HCT116 (cell line): ENCODE measurements around the gene RXFP1. TPM values are rescaled to one million over a fixed set of nuclear protein-coding genes. Genes with fewer than 3 reads are reported as not detected.

Experiments used
- ATAC-seq: fragments of 200-7000 bp; cut with Tn5 transposase; 2 replicates; pipeline ENCODE4 v1.9.1; 2020; ENCODE audit warnings: mild to moderate bottlenecking, moderate library complexity
- BruUV-seq: library from RNA; stranded (reverse); fragments of 400-500 nt; replicated peaks from 2 replicates; lab custom pipeline; 2021; lab: Mats Ljungman, UMichigan
- CTCF ChIA-PET: fragments of 300-600 bp; sonication (Branson Sonifier 250); formaldehyde crosslinking; loops from one replicate; lab custom pipeline; 2021; ENCODE audit warnings: antibody characterized with exemption; lab: Charles Lee
- POLR2A ChIA-PET: fragments of 300-600, 350-600 bp; sonication (Branson Sonifier 250); formaldehyde crosslinking; loops from one replicate; lab custom pipeline; 2021; ENCODE audit warnings: antibody characterized with exemption; lab: Charles Lee
- RAD21 ChIA-PET, 2 experiments: fragments of 300-600 bp; sonication (Branson Sonifier 250); formaldehyde crosslinking; loops; one replicate each; lab custom pipeline; 2023; ENCODE audit warnings: low total read pairs in 2 of 2; ENCODE audit not compliant: uncharacterized antibody in 2 of 2, unreplicated experiment in 2 of 2, low non-redundant PET in 1 of 2; lab: Charles Lee
- DNase-seq: peaks from one replicate; pipeline ENCODE4 v3.0.0-alpha.2; 2010; ENCODE audit warnings: low read depth, low spot score
- H2AFZ ChIP-seq: fragments of 200-600 bp; shearing (Covaris generic), sonication (generic); 2 replicates; pipeline ENCODE4 v1.6.1; 2017; ENCODE audit warnings: low read depth, mixed run types, mixed read lengths, antibody characterized with exemption, low read length; ENCODE audit not compliant: poor library complexity, severe bottlenecking
- H3K27ac ChIP-seq: 2 replicates; pipeline ENCODE4 v1.5.1; 2012; ENCODE audit warnings: low read depth, low read length
- H3K27me3 ChIP-seq: fragments of 200-600 bp; sonication (generic); 2 replicates; pipeline ENCODE4 v1.6.1; 2016; ENCODE audit warnings: mixed run types, low read length, mixed read lengths; ENCODE audit not compliant: insufficient read depth
- H3K36me3 ChIP-seq, 2 experiments: fragments of 200-500 bp in 1 of 2; fragments of 200-600 bp in 1 of 2; sonication (Bioruptor generic) in 1 of 2; sonication (generic) in 1 of 2; 2 replicates each; pipeline versions ENCODE4 v1.5.1 to v1.6.1; 2014 to 2016; ENCODE audit warnings: low read length in 2 of 2, inconsistent platforms in 1 of 2, mixed read lengths in 1 of 2, mixed run types in 1 of 2; ENCODE audit not compliant: insufficient read depth in 2 of 2, control insufficient read depth in 1 of 2
- H3K4me1 ChIP-seq, 2 experiments: fragments of 200-600 bp in 1 of 2; sonication (generic) in 1 of 2; 2 replicates each; pipeline versions ENCODE4 v1.5.1 to v1.6.1; 2012 to 2017; ENCODE audit warnings: low read length in 2 of 2, inconsistent platforms in 1 of 2, mild to moderate bottlenecking in 1 of 2, mixed read lengths in 1 of 2, mixed run types in 1 of 2, moderate library complexity in 1 of 2; ENCODE audit not compliant: insufficient read depth in 2 of 2, control insufficient read depth in 1 of 2
- H3K4me2 ChIP-seq: fragments of 200-600 bp; sonication (generic); 2 replicates; pipeline ENCODE4 v1.6.1; 2017; ENCODE audit warnings: mixed run types, low read length, mixed read lengths
- H3K4me3 ChIP-seq, 2 experiments: fragments of 200-600 bp in 1 of 2; sonication (generic) in 1 of 2; replicated peaks in 1 of 2; 2 replicates each; pipeline ENCODE4 v1.5.1; 2011 to 2016; ENCODE audit warnings: low read length in 2 of 2, control low read depth in 1 of 2, low read depth in 1 of 2, mild to moderate bottlenecking in 1 of 2, mixed read lengths in 1 of 2, mixed run types in 1 of 2
- H3K79me2 ChIP-seq: fragments of 200-600 bp; sonication (generic); 2 replicates; pipeline ENCODE4 v1.6.1; 2017; ENCODE audit warnings: mild to moderate bottlenecking, mixed run types, low read length, moderate library complexity, mixed read lengths; ENCODE audit not compliant: insufficient read depth
- H3K9ac ChIP-seq: fragments of 200-600 bp; sonication (generic); 2 replicates; pipeline ENCODE4 v1.6.1; 2016; ENCODE audit warnings: low read length, mixed read lengths
- H3K9me2 ChIP-seq: fragments of 200-600 bp; sonication (generic), shearing (Covaris generic); 2 replicates; pipeline ENCODE4 v1.6.1; 2017; ENCODE audit warnings: mixed run types, mild to moderate bottlenecking, moderate library complexity; ENCODE audit not compliant: insufficient read depth
- H3K9me3 ChIP-seq, 2 experiments: fragments of 200-500 bp in 1 of 2; fragments of 200-600 bp in 1 of 2; sonication (Bioruptor generic) in 1 of 2; sonication (generic) in 1 of 2; 2 replicates each; pipeline ENCODE4 v1.6.1; 2014 to 2017; ENCODE audit warnings: low read length in 2 of 2, mixed read lengths in 2 of 2, inconsistent platforms in 1 of 2, low read depth in 1 of 2, mild to moderate bottlenecking in 1 of 2, mixed run types in 1 of 2, moderate library complexity in 1 of 2; ENCODE audit not compliant: control insufficient read depth in 1 of 2, insufficient read depth in 1 of 2
- H4K20me1 ChIP-seq: fragments of 200-600 bp; sonication (generic), shearing (Covaris generic); 2 replicates; pipeline ENCODE4 v1.6.1; 2017; ENCODE audit warnings: mixed run types, mild to moderate bottlenecking, moderate library complexity; ENCODE audit not compliant: insufficient read depth
- CBX3 ChIP-seq: IDR thresholded peaks from 2 replicates; pipeline ENCODE4 v1.6.1; 2012; ENCODE audit warnings: low read depth
- CEBPB ChIP-seq: IDR thresholded peaks from 2 replicates; pipeline ENCODE4 v1.6.1; 2012; ENCODE audit warnings: low read depth
- ELF1 ChIP-seq: IDR thresholded peaks from 2 replicates; pipeline ENCODE4 v1.6.1; 2012; ENCODE audit warnings: low read depth, borderline replicate concordance
- EZH2 ChIP-seq: fragments of 200-600 bp; sonication (generic); IDR thresholded peaks from 2 replicates; pipeline ENCODE4 v1.6.1; 2017; ENCODE audit warnings: antibody characterized with exemption, mixed run types
- FOSL1 ChIP-seq: IDR thresholded peaks from 2 replicates; pipeline ENCODE4 v1.6.1; 2012; ENCODE audit warnings: low read depth
- POLR2AphosphoS5 ChIP-seq: IDR thresholded peaks from 2 replicates; pipeline ENCODE4 v1.6.1; 2011; ENCODE audit warnings: mild to moderate bottlenecking, low read depth, low read length, moderate library complexity
- RAD21 ChIP-seq: IDR thresholded peaks from 2 replicates; pipeline ENCODE4 v1.6.1; 2012; ENCODE audit warnings: low read depth, mild to moderate bottlenecking
- SRF ChIP-seq: IDR thresholded peaks from 2 replicates; pipeline ENCODE4 v1.6.1; 2012; ENCODE audit warnings: low read depth
- TCF7L2 ChIP-seq: IDR thresholded peaks from 2 replicates; pipeline ENCODE4 v1.7.0; 2011; ENCODE audit warnings: borderline replicate concordance, inconsistent platforms; ENCODE audit not compliant: insufficient read depth, insufficient read length; ENCODE audit errors: extremely low read depth
- ZFX ChIP-seq: fragments of 450-650 bp; IDR thresholded peaks from 2 replicates; pipeline ENCODE4 v1.6.1; 2017
- ZNF274 ChIP-seq: fragments of 200-500 bp; sonication (Bioruptor generic); IDR thresholded peaks from 2 replicates; pipeline ENCODE4 v1.6.1; 2014; ENCODE audit warnings: mild to moderate bottlenecking, low read depth, low read length, inconsistent platforms
- intact Hi-C: fragments of 100-400 bp; cut with micrococcal nuclease; formaldehyde crosslinking; loops from 2 replicates; pipeline ENCODE4 v1.10.0; 2022
- total RNA-seq: library from RNA; stranded (reverse); gene quantifications from one replicate; pipeline ENCODE4 v1.2.1, GENCODE V29; 2021; ENCODE audit not compliant: unreplicated experiment
- TF ChIP-seq, protein P1 (sequence below), 3 experiments: fragments of 200-600 bp in 1 of 3; sonication (generic) in 1 of 3; IDR thresholded peaks in 2 of 3; conservative IDR thresholded peaks in 1 of 3; 2 replicates each; pipeline ENCODE4 v1.5.1; 2012 to 2017; ENCODE audit warnings: low read depth in 2 of 3, low read length in 2 of 3, antibody characterized with exemption in 1 of 3, borderline replicate concordance in 1 of 3, control low read depth in 1 of 3, mild to moderate bottlenecking in 1 of 3, mixed read lengths in 1 of 3, mixed run types in 1 of 3, moderate library complexity in 1 of 3; ENCODE audit not compliant: insufficient read depth in 1 of 3
- TF ChIP-seq, protein P2 (sequence below): IDR thresholded peaks from 2 replicates; pipeline ENCODE4 v1.6.1; 2011; ENCODE audit warnings: mild to moderate bottlenecking, low read length, moderate library complexity; ENCODE audit not compliant: insufficient replicate concordance; ENCODE audit errors: extremely low read depth
- TF ChIP-seq, protein P3 (sequence below): IDR thresholded peaks from 2 replicates; pipeline ENCODE4 v1.6.1; 2012

RXFP1 gene
- total RNA-seq, 1 experiment from 2014 or later: not detected

- ATAC-seq (peak; percentile 71; the same call in 1 of the 2 replicates), DNase-seq (peak; percentile 21)
- no TSS peak for BruUV-seq
- no peak overlapping the region for H3K9ac ChIP-seq
- no peaks in the 10 kb centered on the region for H3K9me3 ChIP-seq
- no peaks in the 10 kb centered on the region for H4K20me1 ChIP-seq
- intact Hi-C loops: loop anchor here (5.0 kb wide), 1 partner anchor 131 kb away; no protein-coding TSS in a partner anchor
- ChIA-PET CTCF (interaction anchor here (1.0 to 1.4 kb wide), 5 partner anchors 14 to 959 kb away, joined by 3 to 4 read pairs (median 3); no protein-coding TSS in a partner anchor), RAD21 (no interaction called here), POLR2A (no interaction called here)
- no peaks in the 10 kb centered on the region for H3K9me2 ChIP-seq
- H3K79me2 ChIP-seq: no peaks in the 10 kb centered on the region
- no peak overlapping the region for H3K27ac ChIP-seq
- TF ChIP-seq RAD21: peak; percentile 56
- no peak for TF ChIP-seq CEBPB
- TF ChIP-seq, protein P1, sequence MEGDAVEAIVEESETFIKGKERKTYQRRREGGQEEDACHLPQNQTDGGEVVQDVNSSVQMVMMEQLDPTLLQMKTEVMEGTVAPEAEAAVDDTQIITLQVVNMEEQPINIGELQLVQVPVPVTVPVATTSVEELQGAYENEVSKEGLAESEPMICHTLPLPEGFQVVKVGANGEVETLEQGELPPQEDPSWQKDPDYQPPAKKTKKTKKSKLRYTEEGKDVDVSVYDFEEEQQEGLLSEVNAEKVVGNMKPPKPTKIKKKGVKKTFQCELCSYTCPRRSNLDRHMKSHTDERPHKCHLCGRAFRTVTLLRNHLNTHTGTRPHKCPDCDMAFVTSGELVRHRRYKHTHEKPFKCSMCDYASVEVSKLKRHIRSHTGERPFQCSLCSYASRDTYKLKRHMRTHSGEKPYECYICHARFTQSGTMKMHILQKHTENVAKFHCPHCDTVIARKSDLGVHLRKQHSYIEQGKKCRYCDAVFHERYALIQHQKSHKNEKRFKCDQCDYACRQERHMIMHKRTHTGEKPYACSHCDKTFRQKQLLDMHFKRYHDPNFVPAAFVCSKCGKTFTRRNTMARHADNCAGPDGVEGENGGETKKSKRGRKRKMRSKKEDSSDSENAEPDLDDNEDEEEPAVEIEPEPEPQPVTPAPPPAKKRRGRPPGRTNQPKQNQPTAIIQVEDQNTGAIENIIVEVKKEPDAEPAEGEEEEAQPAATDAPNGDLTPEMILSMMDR (IDR thresholded peaks at IDR 0.05 in 2 of 3, conservative IDR thresholded peaks at IDR 0.05 in 1 of 3; ENCODE audit: borderline replicate concordance in 1 of 3, insufficient read depth in 1 of 3, low read depth in 2 of 3, low read length in 2 of 3): peak; percentile 49 to 80 (median 70)
- H2AFZ ChIP-seq: no peak overlapping the region
- H3K4me2 ChIP-seq: no peak overlapping the region
- H3K27me3 ChIP-seq: no peaks in the 10 kb centered on the region
- no peaks in the 10 kb centered on the region for H3K36me3 ChIP-seq
- no peak overlapping the region for H3K4me3 ChIP-seq
- H3K4me1 ChIP-seq: no peaks in the 10 kb centered on the region
Observed at GRCh38 chr4:158496030-158496741, 25.5 kb upstream of the RXFP1 start.

DNA sequence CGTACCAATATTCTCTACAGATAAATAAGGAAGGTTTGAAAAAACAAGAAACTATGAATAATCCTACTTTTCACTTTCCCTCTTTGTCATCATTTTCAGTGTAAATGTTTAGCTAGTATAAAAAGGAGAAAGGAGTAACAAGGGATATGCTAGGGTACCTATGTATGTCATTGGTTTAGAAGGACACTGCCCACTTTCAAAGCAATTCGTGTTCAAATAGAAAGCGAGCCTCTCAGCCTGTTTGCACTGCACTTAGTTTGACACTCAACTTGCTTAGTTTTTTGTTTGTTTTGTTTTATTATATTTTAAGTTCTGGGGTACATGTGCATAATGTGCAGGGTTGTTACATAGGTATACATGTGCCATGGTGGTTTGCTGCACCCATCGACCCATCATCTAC, 21.6 kb upstream of the RXFP1 start:
- H3K79me2 ChIP-seq: no peaks in the 10 kb centered on the region
- no peaks in the 10 kb centered on the region for H3K4me1 ChIP-seq
- POLR2A ChIA-PET: no interaction called here
- H2AFZ ChIP-seq: no peak overlapping the region
- no peaks in the 10 kb centered on the region for H3K9me2 ChIP-seq
- H3K4me3 ChIP-seq: no peak overlapping the region
- TF ChIP-seq ELF1 (no peak), ZFX (no peak), FOSL1 (no peak), EZH2 (no peak), ZNF274 (no peak), CEBPB (no peak), SRF (no peak), CBX3 (no peak), POLR2AphosphoS5 (no peak), TCF7L2 (no peak)
- TF ChIP-seq, protein P2, sequence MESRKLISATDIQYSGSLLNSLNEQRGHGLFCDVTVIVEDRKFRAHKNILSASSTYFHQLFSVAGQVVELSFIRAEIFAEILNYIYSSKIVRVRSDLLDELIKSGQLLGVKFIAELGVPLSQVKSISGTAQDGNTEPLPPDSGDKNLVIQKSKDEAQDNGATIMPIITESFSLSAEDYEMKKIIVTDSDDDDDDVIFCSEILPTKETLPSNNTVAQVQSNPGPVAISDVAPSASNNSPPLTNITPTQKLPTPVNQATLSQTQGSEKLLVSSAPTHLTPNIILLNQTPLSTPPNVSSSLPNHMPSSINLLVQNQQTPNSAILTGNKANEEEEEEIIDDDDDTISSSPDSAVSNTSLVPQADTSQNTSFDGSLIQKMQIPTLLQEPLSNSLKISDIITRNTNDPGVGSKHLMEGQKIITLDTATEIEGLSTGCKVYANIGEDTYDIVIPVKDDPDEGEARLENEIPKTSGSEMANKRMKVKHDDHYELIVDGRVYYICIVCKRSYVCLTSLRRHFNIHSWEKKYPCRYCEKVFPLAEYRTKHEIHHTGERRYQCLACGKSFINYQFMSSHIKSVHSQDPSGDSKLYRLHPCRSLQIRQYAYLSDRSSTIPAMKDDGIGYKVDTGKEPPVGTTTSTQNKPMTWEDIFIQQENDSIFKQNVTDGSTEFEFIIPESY: no peak
- TF ChIP-seq, protein P3, sequence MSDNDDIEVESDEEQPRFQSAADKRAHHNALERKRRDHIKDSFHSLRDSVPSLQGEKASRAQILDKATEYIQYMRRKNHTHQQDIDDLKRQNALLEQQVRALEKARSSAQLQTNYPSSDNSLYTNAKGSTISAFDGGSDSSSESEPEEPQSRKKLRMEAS: no peak
- TF ChIP-seq, all 23 proteins: peak for 0
- ATAC-seq (no peak), DNase-seq (no peak)
- intact Hi-C loops: no loop called here
- ChIA-PET CTCF (no interaction called here), RAD21 (no interaction called here)
- Histone ChIP-seq H3K9me3 (no peaks in the 10 kb centered on the region), H3K27me3 (no peaks in the 10 kb centered on the region), H3K4me2 (no peak overlapping the region), H3K36me3 (no peaks in the 10 kb centered on the region), H3K9ac (no peak overlapping the region), H4K20me1 (no peaks in the 10 kb centered on the region), H3K27ac (no peak overlapping the region)
- BruUV-seq: no TSS peak
